Astrocyte (in vitro differentiated cells and primary cell): ENCODE measurements around the gene TMEM237.

Experiments used
- EZH2 ChIP-seq: IDR thresholded peaks from 2 replicates; pipeline ENCODE4 v1.6.1; 2012; ENCODE audit warnings: mild to moderate bottlenecking, low read length, inconsistent platforms; ENCODE audit not compliant: insufficient read depth
- TF ChIP-seq, protein P1 (sequence below): IDR thresholded peaks from 2 replicates; pipeline ENCODE4 v1.5.1; 2011; ENCODE audit warnings: low read depth, mild to moderate bottlenecking, inconsistent platforms, low read length, moderate library complexity; ENCODE audit not compliant: insufficient read depth

DNA sequence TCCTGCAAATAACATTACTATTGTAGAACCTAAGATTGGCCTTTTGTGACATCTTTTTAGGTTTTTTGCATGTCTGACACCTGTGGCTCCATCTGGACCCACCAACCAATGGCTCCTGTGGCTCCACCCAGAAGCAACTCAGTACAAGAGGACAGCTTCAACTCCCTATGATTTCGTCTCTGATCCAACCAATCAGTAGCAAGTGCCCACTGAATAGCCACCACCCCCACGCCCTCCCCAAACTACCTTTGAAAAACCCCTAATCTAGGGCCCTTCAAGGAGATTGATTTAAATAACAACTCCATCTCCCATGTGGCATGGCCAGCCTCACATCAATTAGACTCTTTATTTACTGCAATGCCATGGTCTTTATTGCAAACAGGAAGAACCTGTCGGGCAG is 31.5 kb upstream of the TMEM237 start:
- TF ChIP-seq, protein P1, sequence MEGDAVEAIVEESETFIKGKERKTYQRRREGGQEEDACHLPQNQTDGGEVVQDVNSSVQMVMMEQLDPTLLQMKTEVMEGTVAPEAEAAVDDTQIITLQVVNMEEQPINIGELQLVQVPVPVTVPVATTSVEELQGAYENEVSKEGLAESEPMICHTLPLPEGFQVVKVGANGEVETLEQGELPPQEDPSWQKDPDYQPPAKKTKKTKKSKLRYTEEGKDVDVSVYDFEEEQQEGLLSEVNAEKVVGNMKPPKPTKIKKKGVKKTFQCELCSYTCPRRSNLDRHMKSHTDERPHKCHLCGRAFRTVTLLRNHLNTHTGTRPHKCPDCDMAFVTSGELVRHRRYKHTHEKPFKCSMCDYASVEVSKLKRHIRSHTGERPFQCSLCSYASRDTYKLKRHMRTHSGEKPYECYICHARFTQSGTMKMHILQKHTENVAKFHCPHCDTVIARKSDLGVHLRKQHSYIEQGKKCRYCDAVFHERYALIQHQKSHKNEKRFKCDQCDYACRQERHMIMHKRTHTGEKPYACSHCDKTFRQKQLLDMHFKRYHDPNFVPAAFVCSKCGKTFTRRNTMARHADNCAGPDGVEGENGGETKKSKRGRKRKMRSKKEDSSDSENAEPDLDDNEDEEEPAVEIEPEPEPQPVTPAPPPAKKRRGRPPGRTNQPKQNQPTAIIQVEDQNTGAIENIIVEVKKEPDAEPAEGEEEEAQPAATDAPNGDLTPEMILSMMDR, result no peak
- no peak for TF ChIP-seq EZH2
